ENCODE measurements around the gene FARP1.

Gene FARP1

DNA sequence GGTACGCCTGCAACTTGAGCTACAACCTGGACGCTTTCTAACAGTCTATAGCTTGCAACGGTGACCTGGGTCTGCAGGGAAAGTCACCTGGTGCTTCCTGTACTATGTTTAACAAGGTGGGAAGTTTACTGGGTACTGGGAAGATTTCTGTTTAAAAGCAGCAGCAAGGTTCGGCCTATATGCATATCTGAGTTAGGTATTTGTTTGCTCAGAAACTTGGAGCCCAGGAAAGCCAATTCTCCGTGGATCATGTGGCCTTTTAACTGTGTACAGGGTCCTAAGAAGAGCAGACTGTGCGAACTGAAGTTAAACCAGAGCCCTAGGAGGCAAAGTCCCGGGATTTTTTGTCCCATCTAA lies 330.9 kb downstream of the FARP1 start:
- no peak for DNase-seq

DNA sequence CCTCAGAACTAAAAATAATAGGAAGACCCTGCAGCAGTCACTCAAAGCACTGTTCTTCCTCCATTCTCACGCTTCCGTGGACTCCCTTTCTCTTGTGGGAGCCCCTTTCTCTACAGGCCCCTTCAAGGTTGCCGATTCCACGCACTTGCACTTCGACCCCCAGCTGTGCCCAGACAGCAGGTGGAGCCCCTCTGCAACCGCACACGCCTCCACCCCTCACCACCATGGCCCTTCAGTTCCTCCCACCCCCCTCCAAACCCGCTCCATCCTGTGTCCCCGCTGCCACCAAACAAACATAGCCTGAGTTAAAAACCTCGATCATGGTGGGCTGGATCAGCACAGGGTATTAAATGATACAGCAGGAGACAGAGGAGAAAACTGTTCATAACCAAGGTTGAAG lies 331.4 kb downstream of the FARP1 start:
- DNase-seq: no peak

DNA sequence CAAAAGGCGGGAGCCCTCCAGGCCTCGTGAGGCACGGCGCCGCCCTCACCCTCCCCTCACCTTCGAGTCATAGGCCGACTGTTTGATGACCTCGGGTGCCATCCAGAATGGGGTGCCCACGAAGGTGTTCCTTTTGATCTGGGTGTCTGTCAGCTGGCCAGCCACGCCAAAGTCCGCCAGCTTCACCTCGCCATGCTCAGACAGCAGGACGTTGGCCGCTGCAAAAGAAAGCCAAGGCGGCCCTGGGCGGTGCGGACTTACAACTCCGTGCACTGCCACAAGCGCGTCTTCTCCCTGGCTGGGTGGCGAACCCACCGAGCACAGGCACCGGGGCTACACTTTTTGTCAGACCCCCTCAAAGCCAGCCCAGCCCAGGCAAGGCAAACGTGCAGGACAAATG lies 331.9 kb downstream of the FARP1 start:
- DNase-seq: no peak

DNA sequence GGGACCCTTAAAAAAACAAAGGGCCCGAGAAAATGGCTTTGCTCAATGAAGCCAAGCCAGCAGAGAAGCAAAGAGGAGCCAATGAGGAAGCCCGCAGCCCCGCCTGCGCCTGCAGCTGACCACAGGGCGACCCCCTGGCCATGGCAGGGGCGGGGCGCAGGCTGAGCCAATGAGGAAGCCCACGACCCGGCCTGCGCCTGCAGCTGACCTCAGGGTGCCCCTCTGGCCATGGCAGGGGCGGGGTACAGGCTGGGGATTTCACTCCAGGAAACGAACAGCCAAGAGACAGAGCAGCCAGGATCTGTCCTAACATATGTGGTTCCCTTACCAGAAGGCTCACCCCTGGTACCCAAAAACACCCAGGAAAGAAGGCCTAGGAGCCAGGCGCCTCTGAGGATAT lies 332.6 kb downstream of the FARP1 start:
- no peak for DNase-seq

- no peak for DNase-seq
Measured at GRCh38 chr13:98476106-98476505, 333.2 kb downstream of the FARP1 start.

GRCh38 chr13:98476538-98476966 lies 333.7 kb downstream of the FARP1 start:
- peak; percentile 88 for DNase-seq

DNA sequence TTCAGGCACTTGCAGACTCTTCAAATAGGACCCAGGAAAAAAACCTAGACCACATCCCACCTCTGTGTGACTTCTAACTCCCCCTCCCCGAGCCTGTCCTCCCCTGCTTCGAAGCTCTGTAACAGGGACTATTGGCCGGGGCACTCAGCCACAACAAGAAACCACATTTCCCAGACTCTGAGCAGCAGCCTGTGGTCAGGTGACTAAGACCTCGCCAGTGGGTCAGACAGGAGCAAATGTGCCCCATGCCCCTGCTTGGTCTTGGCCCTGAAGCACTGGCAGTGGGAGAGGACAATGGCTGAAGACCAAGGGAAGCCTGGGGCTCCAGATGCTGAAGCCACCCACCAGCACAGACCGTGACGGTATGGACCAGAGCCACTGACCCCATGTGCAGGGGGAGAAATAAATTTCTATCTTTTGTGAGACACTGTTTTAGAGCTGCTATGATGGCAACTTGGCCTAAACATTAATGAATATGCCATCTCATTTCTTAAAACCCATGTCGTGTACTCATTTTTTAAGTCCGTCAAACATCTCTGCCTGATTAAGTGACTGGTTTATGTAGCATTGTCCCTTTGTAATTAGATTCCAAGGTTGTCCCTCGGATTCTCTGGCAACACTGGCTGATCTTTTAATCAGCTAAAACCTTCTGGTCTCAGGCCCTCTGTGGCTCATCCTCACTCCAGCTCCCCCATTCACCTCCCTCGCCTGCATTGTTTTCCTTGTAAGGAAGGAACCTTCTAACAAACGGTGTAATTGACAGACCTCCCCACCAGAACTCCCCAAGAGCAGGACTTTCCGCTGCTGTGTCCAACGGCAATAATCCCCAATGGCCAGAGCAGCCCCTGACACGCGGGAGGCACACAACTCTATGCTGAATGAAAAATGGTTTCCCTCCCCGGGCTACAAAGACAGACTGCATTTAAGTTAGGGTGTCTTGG lies 335.6 kb downstream of the FARP1 start:
- DNase-seq: peak; percentile 64

- no peak for DNase-seq
Measured at GRCh38 chr13:98479496-98480003, 336.7 kb downstream of the FARP1 start.

DNA sequence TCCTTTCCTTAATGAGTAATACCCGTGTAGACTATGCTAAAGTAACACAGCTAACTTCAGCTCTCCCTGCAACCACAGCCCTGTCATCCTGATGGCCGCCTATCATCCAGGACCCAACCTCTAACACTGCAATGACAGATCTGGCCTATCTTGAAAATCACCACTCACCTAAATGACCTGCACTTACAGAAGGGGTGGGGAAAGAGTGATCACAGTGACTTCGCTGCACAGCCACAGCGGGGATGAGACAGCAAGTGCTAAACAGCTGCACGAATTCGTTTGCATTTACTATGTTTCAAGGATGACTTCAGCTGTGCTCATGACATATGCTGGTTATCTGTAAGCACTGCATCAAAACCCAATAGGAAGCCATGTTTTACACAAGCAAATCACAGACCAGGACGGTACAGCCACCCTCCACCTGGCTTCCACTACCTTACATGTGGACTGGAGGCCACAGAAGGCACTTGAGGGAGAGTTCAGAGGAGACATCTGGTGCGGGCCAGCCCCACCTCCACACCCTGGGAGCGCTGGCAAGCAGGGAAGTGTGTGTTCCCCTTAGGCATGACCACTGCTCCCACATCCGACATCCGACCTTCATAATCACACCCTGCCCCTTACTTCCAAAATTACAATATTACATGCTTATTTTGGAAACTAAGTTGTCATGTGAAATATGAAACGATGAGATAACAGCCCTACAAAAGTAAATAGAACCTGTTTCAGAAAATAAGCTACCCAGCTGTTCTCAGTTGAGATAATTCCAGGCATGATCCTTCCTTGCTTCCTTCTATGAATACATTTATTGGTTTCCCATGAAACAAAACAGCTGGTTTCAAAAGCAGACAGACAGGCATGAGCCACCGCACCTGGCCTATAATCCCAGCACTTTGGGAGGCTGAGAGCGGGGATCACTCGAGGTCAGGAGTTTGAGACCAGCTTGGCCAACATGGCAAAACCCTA lies 338.3 kb downstream of the FARP1 start:
- no peak for DNase-seq

DNA sequence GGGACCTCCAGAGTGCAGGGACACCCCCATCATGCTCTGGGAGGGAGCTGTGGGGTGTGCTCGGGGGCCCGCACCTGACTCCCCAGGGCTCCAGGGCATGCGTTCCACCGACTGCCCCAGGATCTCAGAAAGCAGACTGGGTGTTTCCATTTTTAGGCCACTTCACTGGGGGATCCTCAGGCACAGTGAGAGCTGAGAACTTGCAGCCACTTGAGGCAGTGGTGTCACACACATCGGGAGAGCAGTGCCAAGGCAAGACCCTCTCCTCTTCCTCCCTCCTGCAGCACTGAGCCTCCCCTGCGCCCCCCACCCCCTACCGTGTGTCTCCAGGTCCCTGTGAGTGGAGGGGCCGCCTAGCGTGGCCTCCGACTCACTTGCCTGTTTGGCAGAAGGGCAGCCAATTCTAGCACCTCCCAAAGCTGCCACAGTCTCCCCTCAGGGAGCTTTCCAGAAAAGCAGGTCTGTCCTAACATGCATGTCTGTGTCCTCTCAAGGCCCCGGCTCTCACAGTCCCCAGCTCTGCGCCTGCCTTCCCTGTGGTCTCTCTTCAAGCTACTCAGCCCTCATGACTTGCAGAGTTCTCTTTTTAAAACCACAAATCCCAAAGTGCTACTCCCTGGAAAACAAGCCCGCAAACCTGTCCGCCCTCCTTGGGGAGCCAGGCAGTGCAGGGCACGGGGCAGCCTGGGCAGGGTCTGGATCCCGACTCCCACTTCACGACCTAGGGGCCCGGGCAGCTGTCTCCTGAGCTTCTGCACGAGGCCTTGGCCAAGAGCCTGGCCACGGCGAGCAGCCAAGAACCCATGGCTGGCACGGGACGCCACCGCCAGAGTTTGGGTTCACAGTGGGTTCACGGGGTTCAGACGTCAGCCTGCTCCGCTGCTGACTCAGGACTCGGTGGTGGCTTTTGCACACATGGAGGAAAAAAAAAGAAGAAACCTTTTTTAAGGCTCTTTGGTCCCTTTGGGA lies 339.9 kb downstream of the FARP1 start:
- no peak for DNase-seq

GRCh38 chr13:98483601-98484288 lies 340.9 kb downstream of the FARP1 start:
- no peak for DNase-seq

GRCh38 chr13:98484289-98485219 lies 341.7 kb downstream of the FARP1 start:
- DNase-seq: peak; percentile 33

DNA sequence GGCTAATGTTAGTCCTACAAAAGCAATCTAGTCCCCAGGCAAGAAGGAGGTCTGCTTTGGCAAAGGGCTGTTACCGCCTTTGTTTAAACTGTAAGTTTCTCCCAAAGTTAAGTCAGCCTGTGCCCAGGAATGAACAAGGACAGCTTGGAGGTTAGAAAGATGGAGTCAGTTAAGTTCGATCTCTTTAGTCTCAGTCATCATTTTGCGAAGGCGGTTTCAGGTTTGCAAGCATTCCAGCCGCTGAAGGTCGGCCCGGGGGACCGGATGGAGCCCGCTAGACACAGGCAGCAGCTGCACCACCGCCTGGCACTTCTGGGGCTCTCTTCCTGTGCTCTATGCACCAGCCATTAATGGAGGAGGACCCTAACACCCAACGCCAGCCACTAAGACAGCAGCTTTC lies 342.7 kb downstream of the FARP1 start:
- DNase-seq: no peak

GRCh38 chr13:98486412-98486811 lies 343.5 kb downstream of the FARP1 start:
- no peak for DNase-seq

DNA sequence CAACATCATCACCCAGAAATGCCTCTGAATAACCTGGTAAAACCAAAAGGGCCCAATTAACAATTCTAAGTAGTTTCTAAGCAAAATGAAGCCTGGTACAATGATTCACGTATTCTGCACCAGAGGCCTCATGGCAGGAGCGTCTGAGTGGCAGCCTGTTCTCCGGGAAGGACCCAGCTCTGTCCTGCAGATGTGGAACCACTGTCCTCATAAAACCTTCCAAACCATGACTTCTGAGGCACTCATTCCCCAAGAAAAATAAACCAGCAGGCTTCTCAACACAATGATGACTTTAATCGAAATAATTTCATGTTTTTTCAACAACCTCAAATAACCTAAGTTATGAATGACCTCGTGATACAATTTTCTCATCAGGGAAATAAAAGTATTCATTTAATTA lies 344.1 kb downstream of the FARP1 start:
- no peak for DNase-seq

- no peak for DNase-seq
Measured at GRCh38 chr13:98487522-98487921, 344.6 kb downstream of the FARP1 start.

- no peak for DNase-seq
Measured at GRCh38 chr13:98488736-98489135, 345.8 kb downstream of the FARP1 start.

GRCh38 chr13:98489446-98490194 lies 346.7 kb downstream of the FARP1 start:
- DNase-seq: no peak

DNA sequence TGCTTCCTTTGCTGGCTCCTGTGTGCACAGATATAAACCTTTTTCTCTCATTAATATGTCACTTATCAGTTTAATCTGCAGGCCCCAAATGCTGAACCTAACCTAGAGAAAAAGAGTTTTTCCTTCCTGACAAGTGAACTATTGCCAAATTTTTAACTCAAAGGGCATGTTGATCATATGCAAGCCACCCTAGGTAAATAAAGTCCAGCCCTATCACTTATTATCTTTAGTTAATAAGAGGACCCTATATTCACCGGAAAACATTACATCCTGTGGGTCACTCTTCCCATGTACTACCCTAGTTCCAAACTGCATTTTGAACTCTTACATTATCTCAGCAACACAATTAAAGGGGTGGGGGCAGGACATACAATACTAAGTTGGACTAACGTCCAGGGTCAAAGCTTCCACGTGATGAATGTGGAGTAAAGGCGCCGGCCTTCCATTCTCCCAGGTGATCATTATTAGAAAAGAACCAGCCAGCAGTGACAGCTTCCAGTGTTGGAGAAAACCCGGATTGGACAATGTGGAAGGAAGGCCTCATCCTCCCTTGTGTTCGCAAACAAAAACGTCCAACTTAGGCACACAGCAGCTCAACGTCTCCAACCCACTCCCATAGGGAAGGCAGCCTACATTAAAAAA lies 347.4 kb downstream of the FARP1 start:
- DNase-seq: no peak

Measured in GDM1 (cell line).